SKM-1 treated with dmso at 0.1 percent for 144 hours (cell line): ENCODE data around the gene TUBGCP5.
"Not testable (repeated sequence)": the region's sequence is repeated elsewhere in the genome, so short reads cannot be mapped to it uniquely, and the experiment has no call there.

Experiments used
- DNase-seq: peaks from one replicate; lab custom pipeline; 2025; ENCODE audit not compliant: unreplicated experiment; lab: John Stamatoyannopoulos, UW

The TUBGCP5 gene

DNA sequence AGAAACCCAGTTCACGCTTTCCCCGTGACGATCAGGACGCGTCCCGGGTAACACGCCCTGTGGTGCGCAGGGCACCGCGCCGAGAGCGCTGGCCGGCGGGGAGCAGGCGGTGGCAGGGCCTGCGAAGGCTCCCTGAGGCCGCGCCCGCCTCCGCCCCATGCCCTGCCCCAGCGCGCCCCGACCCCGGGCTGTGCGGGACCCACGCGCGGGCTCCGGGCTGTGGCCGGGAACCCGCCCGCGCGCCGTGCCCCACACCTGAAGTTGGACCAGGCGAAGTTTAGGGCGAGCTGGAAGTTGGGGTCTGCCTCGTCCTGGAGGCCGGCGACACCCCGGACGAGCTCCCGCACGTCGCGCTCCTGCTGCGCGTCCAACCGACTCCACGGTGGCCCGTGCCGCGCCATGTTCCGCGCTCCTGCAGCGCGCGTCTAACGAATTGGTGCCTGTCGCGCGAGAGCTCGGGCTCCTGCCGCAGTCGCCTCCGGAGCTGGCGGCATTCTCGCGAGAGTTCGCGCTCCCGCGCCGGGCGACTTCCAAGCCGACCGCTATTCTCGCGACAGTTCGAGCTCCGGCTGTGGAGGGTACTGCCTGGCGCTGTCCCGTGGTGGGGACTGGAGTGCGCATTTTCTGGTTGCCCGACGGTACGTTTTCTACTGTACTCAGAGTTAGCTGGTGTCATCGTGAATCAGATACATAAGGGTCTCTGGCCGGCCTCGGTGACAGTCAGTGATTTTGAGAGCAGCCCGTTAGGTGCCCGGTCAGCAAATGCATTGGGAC lies at the start of gene TUBGCP5:
Gene TUBGCP5 (minus strand): TSS at position 427 of the 774 bp plus-strand sequence. CDS start 26 bp downstream, at position 401.
- peak; percentile 93 for DNase-seq

DNA sequence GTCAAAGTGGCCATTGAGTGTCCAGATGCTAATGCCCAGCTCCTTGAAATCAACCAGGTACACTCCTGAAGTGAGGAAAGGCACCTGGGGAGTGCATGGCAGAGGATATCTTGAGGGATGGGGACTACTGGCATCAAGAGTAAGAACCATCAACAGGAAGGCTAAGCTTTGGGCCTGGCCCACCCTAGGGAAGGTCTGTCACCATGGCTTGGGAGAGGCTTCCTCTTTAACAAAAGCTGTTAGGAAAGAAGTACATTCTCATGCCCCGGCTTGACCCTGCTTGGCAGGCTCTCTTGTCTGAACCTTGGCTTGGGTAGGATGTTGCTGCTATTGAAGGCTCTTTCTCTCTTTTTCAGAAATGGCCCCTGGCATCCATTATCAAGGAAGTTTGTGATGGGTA lies 43.7 kb upstream of the TUBGCP5 start:
- no peak for DNase-seq

GRCh38 chr15:23081996-23082737 lies 42.8 kb upstream of the TUBGCP5 start:
- DNase-seq: not testable (repeated sequence)

DNA sequence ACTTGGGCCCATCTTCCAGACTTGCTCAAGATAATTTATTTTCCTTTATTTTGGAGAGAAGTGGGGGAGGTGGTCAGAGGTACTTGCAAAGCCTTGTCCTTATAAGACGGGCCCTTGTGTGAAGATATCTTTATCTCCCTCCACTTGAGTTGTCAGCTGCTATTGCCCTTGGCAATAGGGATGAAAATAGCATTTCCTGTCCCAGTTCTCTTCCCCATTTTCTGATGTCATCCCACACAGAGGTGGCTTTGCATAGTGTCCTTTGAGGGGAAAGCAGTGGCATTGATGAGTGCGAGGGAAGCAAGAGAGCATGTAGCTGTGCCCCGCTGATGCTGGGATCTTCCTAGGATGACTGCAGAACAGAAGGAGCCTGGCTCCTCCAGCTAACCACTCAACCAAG lies 41.9 kb upstream of the TUBGCP5 start:
- DNase-seq: no peak

GRCh38 chr15:23079766-23080165 lies 40.4 kb upstream of the TUBGCP5 start:
- DNase-seq: no peak

- DNase-seq: no peak
Observed at GRCh38 chr15:23075927-23076326, 36.6 kb upstream of the TUBGCP5 start.

DNA sequence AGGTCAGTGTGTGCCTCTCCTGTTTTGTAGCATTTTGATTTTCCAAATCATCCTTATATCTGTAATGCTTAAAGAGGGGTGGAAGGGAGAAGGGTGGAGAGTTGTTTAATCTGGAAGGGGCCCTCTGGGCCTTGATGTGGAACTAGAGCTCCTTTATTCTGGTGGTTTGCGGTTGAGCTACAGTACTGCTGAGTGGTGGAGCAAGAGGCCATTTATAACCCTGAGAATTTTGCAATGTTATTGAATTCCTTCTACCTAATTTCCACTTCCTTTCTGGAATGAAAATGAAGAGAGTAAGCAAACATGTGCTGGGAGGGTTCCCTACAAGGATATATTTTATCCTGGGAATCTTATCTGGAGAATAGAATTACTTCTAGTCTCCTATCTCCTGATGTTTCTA lies 35.3 kb upstream of the TUBGCP5 start:
- DNase-seq: peak; percentile 66

DNA sequence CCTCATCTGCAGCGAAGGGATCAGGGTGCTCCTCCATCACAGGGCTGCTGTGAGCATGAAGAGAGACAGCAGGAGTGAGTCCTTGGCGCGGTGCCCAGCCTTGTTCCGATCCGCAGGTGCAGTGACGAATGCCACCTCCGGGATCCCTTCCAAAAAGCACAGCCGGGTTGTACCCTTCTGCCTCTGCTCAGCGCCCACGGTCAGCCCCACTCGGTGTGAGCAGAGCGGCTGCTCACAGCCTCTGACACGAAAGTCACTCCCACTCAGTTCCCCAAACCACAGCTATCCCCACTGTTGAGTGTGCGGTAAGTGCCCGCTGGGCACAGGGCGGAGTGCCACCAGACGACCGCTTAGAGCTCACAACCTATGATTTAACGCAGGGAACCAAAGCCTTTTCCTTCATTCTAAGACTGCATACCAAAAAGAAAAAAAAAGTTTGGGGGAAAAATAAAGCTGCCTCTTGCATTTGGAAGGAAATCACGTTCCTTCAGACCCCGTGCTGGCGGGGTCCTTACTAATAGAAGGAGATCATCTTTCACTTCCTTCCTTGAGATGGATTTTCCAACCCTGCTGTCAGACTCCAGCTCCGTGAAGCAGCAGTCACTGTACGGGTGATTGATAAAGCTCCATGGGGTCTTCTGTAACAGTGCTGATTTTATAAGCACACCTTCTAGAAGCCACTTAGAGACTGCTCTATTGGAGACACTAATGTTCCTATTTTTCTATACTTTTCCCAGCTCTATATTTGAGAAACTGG lies 34.7 kb upstream of the TUBGCP5 start:
- DNase-seq: no peak

- no peak for DNase-seq
Observed at GRCh38 chr15:23072633-23073032, 33.3 kb upstream of the TUBGCP5 start.

GRCh38 chr15:23069496-23070166 lies 30.3 kb upstream of the TUBGCP5 start:
- DNase-seq: no peak

DNA sequence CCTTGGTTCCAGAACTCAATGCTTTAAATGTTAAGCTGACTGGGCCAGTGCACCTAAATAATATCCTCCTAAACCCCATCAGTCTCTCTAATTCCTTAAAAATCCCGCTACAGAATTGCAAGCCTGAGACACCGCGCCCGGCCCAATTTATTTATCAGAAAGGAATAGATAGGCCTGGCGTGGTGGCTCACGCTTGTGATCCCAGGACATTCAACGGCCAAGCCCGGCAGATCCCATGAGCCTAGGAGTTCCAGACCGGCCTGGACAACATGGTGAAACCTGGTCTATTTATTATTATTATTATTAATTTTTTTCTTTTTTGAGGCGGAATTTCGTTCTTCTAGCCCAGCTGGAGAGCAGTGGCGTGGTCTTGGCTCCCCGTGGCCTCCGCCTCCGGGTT lies 28.0 kb upstream of the TUBGCP5 start:
- no peak for DNase-seq

DNA sequence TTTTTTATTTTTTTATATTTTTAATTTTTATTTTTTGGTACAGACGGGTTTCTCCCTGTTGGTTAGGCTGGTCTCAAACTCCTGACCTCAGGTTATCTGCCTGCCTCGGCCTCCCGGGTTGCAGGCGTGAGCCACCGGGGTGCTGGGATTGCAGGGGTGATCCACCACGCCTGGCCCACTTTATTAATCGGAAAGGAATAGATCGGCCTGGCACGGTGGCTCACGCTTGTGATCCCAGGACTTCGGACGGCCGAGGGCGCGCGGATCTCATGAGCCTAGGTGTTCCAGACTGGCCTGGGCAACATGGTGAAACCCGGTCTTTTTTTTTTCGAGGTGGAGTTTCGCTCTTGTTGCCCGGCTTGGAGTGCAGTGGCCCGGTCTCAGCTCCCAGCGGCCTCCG lies 26.5 kb upstream of the TUBGCP5 start:
- no peak for DNase-seq

DNA sequence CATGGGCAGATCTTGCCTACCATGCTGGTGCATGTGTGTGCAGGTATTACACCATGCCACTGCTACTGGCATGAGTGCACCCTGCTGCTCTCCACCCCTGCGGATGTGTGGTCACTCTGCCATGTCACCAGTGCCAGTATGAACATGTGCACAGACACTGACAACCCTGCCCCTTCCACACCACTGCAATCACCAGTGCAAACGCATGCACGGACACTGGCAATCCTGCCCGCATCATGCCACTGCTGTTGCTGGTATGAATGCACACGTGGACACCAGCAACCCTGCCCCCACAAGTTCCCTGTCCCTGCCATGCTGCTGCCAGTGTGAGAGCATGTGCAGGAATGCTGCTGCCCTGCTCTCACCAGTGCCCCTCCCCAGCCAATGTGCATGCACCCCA lies 24.8 kb upstream of the TUBGCP5 start:
- no peak for DNase-seq

GRCh38 chr15:23057707-23058106 lies 18.3 kb upstream of the TUBGCP5 start:
- no peak for DNase-seq

DNA sequence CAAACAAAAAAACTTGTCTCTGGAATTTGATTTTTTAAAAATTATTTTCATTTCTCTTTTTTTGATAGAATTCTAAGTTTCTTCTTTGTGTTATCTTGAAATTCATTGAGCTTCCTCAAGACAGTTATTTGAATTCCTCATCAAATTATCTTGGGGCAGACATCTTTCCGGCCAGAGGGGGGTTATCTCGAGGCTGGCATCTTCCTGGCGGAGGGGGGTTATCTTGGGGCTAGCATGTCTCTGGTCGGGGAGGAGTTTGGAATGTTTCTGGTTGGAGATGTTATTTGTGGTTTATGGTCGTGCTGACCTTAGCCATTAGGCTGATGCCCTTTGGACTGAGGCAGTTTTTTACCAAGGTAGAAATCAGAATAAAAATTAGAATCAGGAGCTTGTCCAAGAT lies 15.9 kb upstream of the TUBGCP5 start:
- no peak for DNase-seq

GRCh38 chr15:23052522-23052921 lies 13.2 kb upstream of the TUBGCP5 start:
- DNase-seq: no peak

GRCh38 chr15:23050708-23051107 lies 11.3 kb upstream of the TUBGCP5 start:
- no peak for DNase-seq

GRCh38 chr15:23049984-23050628 lies 10.7 kb upstream of the TUBGCP5 start:
- DNase-seq: no peak

- not testable (repeated sequence) for DNase-seq
Observed at GRCh38 chr15:23048572-23049282, 9.4 kb upstream of the TUBGCP5 start.

DNA sequence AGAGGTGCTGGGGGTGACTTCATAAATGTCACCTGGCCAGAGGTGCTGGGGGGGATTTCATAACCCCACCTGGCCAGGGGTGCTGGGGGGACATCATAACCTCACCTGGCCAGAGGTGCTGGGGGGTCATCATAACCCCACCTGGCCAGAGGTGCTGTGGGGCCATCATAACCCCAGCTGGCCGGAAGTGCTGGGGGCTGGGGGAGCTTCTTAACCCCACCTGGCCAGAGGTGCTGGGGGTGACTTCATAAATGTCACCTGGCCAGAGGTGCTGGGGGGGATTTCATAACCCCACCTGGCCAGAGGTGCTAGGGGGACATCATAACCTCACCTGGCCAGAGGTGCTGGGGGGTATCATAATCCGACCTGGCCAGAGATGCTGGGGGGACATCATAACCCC lies 4.6 kb upstream of the TUBGCP5 start:
- DNase-seq: not testable (repeated sequence)
